Measurements from ENCODE around the gene PI4K2A.
A peak's percentile ranks its signal among the peaks of the same experiment; 100 is the strongest.
"Not testable (repeated sequence)": the region's sequence is repeated elsewhere in the genome, so short reads cannot be mapped to it uniquely, and the experiment has no call there.

Gene PI4K2A

GRCh38 chr10:97644936-97645335 lies 4.5 kb downstream of the PI4K2A start:
- no peak for DNase-seq (ENCODE audit: low spot score)
- TF ChIP-seq, protein P1, sequence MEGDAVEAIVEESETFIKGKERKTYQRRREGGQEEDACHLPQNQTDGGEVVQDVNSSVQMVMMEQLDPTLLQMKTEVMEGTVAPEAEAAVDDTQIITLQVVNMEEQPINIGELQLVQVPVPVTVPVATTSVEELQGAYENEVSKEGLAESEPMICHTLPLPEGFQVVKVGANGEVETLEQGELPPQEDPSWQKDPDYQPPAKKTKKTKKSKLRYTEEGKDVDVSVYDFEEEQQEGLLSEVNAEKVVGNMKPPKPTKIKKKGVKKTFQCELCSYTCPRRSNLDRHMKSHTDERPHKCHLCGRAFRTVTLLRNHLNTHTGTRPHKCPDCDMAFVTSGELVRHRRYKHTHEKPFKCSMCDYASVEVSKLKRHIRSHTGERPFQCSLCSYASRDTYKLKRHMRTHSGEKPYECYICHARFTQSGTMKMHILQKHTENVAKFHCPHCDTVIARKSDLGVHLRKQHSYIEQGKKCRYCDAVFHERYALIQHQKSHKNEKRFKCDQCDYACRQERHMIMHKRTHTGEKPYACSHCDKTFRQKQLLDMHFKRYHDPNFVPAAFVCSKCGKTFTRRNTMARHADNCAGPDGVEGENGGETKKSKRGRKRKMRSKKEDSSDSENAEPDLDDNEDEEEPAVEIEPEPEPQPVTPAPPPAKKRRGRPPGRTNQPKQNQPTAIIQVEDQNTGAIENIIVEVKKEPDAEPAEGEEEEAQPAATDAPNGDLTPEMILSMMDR (IDR thresholded peaks at IDR 0.05; ENCODE audit: extremely low read depth, missing control alignments) = no peak

GRCh38 chr10:97647556-97647955 lies 7.1 kb downstream of the PI4K2A start:
- no peak for DNase-seq (ENCODE audit: low spot score)
- TF ChIP-seq, protein P1 (IDR thresholded peaks at IDR 0.05; ENCODE audit: extremely low read depth, missing control alignments) = no peak

DNA sequence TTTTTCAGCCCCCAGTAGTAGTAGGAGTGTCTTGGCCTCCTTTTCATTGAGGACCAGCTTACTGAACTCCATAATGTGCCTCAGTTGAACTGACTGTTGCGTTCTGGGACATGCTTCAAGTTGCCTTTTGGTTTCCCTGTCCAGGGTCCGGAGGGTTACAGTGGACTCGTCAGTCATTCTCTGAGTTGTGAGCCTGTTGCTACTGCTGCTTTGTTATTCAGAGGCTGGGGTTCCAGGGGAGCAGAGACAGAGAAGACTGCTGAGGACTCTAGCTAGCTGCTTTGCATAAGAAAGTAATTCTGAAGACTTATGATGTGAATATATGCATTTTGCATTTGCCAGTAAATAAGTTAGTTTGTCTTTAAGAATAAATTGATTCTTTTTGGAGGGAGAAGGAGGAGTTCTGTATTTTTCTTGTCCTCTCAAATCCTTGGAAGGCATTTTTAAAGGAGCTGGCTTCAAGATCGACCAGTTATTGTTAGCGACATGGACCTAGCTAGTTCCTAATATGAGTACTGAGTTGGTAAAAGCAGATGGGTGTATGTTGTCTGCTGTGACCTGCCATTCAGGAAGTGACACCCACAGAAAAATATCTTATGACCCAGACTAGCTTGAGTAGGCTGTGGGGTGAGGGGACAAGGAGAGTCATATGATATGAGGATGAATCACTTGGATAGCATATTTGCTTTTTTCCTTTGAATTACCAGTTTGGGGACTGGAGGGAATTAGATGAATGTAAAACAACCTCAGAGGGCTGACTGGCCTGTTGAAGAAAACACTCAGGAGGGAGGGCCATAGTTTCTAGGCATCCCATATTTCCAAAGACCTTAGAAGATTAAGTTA lies 8.3 kb downstream of the PI4K2A start:
- peak; percentile 75 for DNase-seq (ENCODE audit: low spot score)
- TF ChIP-seq, protein P1 (IDR thresholded peaks at IDR 0.05; ENCODE audit: extremely low read depth, missing control alignments) = no peak

GRCh38 chr10:97649405-97649750 lies 8.9 kb downstream of the PI4K2A start:
- not testable (repeated sequence) for DNase-seq (ENCODE audit: low spot score)

- no peak for DNase-seq (ENCODE audit: low spot score)
- TF ChIP-seq, protein P1 (IDR thresholded peaks at IDR 0.05; ENCODE audit: extremely low read depth, missing control alignments) = no peak
These were observed 10.3 kb downstream of the PI4K2A start for GRCh38 chr10:97650726-97651125.

- TF ChIP-seq, protein P1 (IDR thresholded peaks at IDR 0.05; ENCODE audit: extremely low read depth, missing control alignments) = no peak
- DNase-seq (ENCODE audit: low spot score) = no peak
These were observed 11.3 kb downstream of the PI4K2A start for GRCh38 chr10:97651773-97652172.

- no peak for DNase-seq (ENCODE audit: low spot score)
- TF ChIP-seq, protein P1 (IDR thresholded peaks at IDR 0.05; ENCODE audit: extremely low read depth, missing control alignments) = no peak
These were observed 16.3 kb downstream of the PI4K2A start for GRCh38 chr10:97656777-97657176.

DNA sequence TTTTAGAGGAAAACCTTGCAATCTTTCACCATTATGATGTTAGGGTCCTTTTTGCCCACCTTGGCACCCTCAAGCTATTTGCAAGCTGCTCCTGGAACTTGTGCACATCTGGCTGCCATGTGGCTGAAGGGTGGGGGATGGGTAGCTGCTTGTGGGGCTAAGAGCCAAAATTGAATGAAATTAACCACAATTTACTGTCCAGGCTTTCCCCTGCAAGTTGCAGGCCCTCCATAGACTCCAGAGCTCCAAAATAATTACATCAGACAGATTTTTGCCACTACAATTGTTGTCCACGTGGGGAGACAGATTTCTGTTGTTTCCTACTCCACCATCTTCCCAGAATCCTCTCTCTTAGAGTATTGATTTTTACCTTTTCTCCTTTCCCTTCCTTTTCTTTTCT lies 19.1 kb downstream of the PI4K2A start:
- TF ChIP-seq, protein P1 (IDR thresholded peaks at IDR 0.05; ENCODE audit: extremely low read depth, missing control alignments) = no peak
- DNase-seq (ENCODE audit: low spot score) = no peak
